NCI-H187 treated with DMSO at 0.1 percent for 48 hours (cell line): ENCODE measurements around the gene VGLL4.
"Not testable (repeated sequence)": the region's sequence is repeated elsewhere in the genome, so short reads cannot be mapped to it uniquely, and the experiment has no call there.

Experiments
- DNase-seq: peaks from one replicate; lab custom pipeline; 2025; lab: John Stamatoyannopoulos, UW

The VGLL4 gene

DNA sequence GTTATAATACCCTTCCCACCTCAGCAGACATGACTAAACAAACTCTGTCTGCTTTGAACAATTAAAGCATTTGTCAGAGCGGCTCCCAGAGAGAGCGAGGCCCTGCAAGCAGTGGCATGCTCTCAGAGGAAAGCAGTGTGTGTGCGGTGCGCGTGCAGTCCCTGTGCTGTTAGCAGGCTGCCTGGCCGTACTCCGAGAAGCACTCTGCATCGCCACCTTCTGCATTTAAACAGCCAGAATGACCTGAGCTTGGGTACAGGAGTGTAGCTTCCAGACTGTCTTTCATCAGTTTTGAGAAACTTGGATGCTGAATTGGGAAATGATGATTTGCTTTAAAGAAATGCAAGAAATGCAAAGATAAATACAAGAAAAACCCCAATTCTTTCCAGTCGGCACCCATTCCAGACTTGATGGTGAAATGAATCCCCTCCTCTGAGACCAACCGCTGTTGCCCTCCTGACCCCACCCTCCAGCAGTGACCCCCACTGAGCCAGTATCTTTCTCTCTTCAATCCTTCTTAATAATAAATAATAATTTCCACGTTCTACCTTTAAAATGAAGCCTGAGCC, 113.5 kb downstream of the VGLL4 start:
- no peak for DNase-seq

DNA sequence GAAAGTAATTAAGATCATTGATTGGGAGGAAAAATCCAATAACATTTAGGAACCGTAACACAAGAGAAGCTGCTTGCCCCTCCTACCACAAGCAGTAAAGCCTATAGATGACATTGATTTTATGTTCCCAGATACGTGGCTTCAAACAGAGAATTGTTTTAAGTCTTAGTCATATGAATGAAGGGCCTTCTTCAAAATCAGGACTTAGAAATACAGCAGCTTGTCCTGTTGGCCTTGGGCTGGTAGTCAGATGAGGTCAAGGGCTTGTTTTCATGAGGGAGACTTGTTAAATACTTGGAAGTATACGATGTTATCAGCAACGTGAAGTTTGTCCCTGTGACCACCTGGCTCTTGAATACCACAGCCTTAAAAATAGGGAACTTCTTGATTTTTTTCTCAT, 114.4 kb downstream of the VGLL4 start:
- DNase-seq = no peak

DNA sequence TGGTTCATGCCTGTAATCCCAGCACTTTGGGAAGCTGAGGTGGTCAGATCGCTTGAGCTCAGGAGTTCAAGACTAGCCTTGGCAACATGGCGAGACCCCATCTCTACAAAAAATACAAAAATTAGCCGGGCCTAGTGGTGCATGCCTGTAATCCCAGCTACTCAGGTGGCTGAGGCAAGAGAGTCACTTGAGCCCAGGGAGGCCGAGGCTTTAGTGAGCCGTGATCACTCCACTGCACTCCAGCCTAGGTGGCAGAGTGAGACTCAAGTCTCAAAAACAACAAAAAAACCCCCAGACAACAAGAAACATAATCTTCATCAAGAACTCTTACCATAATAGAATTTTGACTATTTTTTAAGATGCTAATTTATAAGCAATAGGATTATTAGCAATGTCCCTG, 117.6 kb downstream of the VGLL4 start:
- not testable (repeated sequence) for DNase-seq

DNA sequence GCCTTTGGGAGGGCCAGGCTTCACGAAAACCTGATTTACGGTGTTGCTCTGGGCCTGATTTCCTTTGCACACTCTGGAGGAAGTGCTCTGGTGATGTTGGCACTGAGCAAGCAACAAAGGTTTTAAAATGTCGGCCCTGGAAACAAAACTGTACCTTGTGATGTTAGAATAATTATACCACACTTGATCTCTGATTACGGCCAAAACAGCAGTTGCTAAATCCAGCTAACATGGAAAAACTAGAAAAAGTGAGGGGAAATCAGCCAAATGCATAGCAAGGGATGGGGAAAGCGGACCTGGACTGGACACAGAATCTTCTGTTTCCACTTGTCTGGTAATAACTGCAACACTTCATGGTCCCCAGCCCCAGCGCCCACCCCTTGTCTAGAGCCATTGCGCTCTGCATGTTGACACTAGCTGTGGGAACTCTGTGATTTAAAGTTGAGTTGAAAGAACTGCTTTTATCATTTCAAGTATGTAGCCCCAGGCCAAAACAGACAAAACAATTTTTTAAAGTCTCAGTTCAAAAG, 120.1 kb downstream of the VGLL4 start:
- no peak for DNase-seq

DNA sequence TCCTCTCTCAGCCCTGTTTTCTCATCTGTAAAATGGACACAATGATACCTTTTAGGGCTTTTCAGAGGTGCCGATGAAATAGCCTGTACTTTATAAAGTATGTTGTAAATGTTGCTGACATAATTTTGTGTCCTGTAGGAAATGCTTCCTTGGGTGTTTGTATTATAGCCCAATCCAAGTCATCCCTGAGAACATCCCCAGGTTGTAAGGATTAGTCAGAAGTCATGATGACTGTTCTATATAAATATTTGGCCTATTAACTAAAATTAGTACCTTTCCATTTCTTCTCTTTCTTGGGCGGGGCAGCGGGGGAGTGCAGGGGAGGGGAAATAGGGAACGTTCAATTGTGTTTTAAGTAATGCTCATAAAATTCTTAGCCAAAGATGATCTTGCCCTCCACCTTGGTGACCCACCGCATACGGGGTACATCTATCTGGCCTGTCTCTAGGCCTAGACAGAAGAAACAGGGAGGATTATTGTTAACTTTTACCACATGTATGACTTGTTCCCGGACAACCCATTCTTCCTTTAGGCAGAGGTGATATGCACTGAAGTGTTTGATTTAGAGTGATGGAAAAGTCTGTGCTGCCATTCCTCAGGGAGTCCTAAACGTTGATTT, 120.7 kb downstream of the VGLL4 start:
- no peak for DNase-seq

DNA sequence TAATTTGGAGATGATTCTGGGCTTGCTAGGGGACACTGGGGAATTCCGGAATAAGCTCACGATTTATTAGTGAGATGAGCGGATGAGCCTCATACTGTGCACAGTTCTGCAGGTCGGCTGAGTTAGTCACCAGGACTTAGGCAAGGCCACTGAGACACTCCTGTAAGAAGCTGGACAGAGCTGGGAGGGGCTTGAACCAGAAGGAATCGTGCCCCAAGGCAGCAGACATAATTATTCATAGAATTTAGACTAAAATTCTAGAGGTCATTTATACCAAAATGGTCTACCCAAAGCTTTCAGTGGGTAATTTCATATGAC, 121.4 kb downstream of the VGLL4 start:
- no peak for DNase-seq

DNA sequence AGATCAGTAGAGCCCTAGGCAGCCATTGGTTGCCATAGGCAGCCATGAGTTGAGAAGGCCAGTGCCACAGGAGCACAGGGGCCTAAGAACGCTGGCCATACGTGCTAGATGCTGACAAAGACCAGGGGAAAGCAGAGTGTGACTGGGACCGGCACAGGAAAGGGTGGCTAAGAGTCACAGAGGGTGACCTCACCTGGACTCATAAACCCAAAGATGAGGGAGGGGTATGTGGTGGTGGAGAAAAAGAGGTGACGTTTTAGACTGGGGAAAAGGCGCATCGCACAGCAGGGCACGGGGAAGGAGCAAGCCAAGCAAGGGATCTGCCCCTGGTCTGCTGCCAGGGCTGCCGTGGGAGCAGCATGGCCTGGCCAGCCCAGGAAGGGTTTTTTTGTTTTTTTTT, 122.5 kb downstream of the VGLL4 start:
- DNase-seq = no peak

DNA sequence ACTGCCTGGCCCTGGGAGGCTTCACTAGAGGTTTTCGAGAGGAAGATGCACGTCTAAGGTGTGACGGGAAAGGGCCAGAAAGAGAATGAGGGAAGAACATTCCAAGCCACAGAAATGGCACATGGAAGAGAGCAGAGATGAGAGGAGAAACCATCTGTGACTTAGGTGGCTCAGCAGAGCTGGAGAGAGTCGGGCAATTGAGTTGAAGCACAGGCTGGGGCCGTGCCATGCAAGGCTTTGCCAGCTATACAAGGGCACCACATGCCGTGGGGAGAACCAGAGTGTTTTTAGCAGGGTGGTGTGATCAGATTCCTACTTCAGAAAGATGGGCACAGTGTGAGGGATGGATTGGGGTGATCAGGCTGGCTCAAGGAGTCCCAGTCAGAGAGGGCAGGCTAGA, 126.1 kb downstream of the VGLL4 start:
- no peak for DNase-seq

DNA sequence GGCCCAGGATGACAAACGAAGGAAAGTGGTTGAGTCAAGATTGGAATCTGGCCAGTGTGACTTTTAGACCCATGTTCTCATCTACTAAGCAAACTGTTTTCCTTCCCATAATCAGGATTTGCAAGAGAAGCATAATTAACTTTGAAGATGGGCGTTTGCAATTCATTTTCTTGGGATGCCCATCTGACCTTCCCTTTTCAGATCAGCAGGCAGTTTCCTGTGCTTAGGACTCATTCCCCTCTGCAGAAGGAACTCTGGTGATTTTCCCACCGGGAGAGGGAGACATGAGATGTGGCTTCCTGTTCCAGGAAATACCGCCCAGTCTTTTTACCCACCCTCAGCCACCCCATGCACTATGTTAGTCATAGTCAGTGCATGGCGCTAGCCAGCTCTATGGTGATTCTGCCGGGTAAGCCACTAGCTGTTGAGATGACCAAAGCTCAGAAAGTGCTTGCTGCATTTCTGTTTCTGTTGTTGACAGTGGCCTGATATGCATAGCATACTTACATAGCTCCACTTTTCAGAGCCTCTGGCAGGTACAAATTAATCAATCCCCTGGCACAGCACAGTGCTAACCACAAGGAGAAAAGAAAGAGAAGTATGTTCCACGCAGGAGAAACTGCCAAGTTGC, 129.4 kb downstream of the VGLL4 start:
- no peak for DNase-seq

DNA sequence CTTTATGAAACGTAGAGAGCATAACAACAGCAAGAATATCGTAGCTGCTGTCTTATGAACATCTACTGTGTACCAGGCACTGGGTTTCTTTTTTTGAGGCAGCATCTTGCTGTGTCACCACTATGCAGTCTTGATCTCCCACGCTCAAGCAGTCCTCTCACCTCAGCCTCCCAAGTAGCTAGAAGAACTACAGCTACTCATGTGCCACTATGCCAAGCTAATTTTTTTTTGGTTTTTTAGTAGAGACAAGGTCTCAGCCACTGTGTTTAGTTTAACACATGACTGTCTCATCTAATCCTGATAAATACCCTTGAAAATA, 129.9 kb downstream of the VGLL4 start:
- no peak for DNase-seq

DNA sequence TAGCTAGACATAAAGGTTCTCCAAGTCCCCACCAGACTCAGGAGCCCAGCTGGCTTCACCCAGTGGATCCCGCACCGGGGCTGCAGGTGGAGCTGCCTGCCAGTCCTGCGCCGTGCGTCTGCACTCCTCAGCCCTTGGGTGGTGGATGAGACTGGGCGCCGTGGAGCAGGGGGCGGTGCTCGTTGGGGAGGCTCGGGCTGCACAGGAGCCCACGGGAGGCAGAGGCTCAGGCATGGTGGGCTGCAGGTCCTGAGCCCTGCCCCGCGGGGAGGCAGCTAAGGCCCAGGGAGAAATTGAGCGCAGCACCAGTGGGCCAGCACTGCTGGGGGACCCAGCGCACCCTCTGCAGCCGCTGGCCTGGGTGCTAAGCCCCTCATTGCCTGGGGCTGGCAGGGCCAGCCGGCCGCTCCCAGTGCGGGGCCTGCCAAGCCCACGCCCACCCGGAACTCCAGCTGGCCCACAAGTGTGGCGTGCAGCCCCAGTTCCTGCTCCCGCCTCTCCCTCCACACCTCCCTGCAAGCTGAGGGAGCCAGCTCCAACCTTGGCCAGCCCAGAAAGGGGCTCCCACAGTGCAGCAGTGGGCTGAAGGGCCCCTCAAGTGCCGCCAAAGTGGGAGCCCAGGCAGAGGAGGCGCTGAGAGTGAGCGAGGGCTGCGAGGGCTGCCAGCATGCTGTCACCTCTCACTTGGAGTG, 130.4 kb downstream of the VGLL4 start:
- not testable (repeated sequence) for DNase-seq

DNA sequence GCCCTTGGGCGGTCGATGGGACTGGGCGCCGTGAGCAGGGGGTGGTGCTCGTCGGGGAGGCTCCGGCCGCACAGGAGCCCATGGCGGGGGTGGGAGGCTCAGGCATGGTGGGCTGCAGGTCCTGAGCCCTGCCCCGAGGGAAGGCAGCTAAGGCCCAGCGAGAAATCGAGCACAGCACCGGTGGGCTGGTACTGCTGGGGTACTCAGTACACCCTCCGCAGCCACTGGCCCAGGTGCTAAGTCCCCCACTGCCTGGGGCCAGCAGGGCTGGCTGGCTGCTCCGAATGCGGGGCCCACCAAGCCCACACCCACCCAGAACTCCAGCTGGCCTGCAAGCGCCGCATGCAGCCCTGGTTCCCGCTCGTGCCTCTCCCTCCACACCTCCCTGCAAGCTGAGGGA, 132.1 kb downstream of the VGLL4 start:
- not testable (repeated sequence) for DNase-seq

DNA sequence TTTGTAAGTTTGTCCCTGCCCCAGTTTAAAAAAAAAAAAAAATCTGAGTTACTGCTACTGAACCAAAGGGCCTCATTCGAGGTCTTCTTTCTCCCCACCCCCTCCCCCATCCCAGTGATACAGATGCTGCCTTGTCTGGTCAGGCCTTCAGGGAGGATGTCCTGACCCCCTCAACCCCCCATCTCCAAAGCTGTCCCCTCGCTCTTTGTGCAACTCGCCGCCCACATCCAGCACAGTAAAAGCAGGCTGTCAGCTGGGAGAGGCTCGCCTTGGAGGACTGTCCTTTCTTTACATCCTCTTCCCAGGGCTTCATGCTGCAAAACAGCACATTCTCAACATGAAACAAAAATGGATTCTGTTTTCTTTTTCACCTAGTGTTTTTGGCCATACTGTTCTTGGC, 133.4 kb downstream of the VGLL4 start:
- DNase-seq = no peak

DNA sequence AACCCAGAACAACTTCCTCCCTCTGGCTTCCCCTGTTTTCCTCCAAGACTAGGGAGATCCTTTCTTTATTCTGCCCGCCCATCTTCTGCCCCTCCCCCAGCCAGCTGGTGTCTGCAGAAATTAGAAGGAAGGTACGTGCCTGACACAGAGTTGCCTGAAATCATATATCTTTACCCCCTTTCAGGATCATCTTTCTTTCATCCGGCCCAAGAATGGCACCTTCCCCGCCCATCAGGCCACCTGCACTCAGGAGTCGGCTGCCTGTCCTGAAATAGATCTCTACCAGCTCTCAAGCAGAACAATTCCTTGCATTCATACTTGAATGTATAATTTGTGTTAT, 133.7 kb downstream of the VGLL4 start:
- DNase-seq = no peak

DNA sequence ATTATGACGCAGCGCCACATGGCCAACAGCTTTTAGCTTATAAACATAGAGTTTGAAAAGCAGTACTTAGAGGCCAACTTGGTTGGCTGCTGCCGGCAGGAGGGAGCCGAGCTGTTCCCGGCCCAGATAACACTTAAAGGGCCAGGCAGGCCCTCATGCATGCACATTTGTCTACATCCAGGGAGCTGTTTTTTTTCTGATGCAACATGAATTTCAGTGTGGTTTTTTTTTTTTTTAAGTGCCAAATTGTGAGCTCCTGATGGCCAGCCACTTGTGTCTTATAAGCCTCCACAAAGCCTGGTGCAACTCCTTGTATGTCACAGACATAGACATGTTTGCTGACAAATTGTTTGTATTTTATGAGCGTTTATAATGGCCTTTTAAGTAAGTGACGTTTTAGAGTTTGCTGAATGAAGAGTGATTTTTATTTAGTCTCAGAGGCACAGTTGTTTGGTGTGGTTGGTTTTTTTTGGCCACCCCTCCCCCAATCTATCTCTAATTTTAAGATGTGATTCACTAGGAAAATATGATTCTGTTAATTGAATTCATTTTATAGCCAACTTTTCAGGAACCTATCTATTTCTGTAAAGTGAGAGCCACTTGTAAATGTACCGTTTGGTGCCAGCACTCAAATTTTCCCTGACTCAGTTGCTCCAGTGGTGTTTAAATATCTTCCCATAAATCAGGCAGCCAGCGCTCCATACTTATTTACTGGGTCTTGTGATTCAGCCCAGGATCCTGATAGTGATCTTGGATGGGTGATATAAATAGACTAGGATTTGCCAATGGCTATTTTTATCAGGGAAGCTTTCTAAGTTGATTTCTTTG, 134.3 kb downstream of the VGLL4 start:
- no peak for DNase-seq

DNA sequence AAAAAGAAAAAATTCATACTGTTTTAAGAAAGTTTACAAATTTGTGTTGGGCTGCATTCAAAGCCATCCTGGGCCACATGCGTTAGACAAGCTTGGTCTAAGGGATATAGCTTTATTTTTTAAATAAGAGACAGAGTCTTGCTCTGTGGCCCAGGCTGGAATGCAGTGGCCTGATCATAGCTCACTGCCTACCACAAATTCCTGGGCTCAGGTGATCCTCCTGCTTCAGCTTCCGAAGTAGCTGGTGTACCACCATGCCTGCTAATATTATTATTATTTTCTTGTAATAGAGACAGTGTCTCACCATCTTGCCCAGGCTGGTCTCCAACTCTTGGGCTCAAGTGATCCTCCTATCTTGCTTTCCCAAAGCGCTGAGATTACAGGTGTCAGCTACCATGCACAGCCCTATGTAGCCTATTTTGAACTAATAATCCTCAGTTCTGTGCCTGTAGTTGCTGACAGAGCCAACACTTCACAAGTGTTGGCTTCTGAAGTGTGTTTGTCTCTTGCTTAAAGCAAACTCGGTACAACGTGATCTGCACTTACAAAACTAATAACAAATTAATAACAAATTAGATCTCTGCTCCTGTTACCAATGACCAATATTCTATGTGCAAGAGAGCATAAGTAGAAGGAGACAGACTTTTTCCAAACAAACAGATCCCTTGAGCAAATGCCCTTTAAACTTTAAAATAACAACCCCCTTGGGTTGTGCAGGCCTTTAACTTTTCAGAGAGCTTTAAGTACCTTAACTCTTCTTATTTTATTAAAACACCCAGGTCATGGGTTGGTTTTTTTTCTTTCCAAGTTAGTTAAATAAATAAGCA, 135.2 kb downstream of the VGLL4 start:
- DNase-seq = no peak

DNA sequence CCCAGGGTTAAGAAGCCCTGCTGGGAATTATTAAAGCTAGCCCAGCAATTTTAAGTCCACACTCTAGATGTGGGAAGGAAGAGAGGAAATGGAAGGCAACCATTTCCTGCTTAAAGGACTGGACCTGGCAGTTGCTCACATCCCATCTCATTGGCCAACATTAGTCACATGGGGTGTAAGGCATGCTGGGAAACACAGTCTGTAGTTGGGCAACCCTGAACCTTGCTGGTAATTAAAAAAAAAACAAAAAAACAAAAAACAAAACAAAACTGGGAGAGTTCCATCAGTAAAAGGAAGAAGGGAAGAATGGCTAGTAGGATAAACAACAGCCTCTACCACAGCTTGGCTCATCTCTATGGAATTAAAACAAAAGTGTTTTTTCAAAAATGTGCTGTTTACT, 136.0 kb downstream of the VGLL4 start:
- no peak for DNase-seq
